NCI-H146 treated with DMSO at 0.1 percent for 48 hours (cell line): ENCODE measurements around the gene BID.
"Not testable (repeated sequence)": the region's sequence is repeated elsewhere in the genome, so short reads cannot be mapped to it uniquely, and the experiment has no call there.

Experiments used
- DNase-seq: peaks from one replicate; lab custom pipeline; 2025; ENCODE audit not compliant: unreplicated experiment; lab: John Stamatoyannopoulos, UW

Gene BID

DNA sequence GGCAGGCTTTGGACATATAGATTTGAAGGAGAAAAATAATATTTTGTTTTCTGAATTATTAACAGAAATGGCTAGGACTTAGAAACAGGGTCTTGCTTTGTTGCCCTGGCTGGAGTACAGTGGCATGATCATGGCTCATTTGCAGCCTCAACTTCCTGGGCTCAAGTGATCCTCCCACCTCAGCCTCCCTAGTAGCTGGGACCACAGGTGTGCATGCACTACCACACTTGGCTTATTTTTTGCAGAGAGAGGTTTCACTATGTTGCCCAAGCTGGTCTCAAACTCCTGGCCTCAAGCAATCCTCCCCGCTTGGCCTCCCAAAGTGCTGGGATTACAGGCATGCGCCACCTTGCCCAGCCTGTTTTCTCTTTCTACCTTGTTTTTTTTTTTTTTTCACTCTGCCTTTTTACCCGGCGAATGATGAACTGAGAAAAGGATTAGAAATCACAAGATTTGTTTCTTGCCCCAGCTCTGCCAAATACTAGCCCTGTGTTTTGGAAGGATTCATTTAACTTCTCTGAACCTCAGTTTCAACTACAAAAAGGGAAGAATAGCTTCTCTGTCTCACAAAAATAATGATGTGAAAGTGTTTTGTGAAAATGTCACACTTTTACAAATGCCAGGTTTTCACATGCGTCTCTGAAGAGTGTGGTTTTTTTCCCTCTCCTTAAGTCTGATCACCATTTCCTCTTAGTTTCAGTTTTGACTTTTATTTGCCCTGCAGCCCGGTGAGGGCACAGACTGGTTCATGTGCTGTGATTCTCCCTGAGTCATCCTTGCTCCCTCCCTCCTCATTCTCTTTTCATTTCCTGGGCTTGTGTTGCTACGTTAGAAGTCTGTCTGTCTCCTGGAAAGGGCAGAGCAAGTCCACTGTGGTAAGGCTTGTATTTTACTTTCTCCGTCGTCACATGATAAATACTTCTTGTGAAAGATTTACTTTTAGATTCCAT lies 68.0 kb downstream of the BID start:
- no peak for DNase-seq

GRCh38 chr22:17705546-17705945 lies 68.7 kb downstream of the BID start:
- DNase-seq: no peak

- no peak for DNase-seq
Observed at GRCh38 chr22:17703811-17704210, 70.5 kb downstream of the BID start.

- no peak for DNase-seq
Observed at GRCh38 chr22:17700778-17701177, 73.5 kb downstream of the BID start.

DNA sequence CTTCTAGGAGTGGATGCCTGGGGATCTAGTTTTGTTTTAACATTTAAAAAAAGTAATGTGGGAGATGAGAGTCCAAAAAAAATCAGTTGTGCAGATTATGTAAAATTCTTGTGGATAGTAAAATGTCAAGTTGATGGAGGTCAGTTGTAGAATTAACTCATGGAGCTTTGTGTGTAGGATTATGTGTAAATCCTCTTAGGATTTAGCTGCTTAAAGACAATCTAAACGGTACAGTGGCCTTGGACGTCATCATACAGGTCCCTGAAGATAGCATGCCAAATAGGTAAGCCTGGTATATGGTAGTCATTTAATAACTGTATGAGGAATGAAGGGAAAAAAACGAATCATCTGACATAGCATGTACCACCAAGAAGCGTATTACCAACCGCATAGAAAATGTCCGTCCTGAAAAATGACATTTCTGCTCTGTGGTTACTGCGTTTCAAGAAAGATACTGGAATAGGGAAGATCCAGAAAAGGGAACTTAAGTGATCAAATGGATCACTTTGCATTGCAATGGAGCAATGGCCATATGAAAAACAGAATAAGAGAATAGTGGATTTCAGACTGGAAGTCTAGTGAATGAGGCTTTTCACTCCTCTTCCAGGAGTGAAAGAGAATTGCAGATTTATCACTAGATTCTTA lies 74.5 kb downstream of the BID start:
- DNase-seq: no peak

DNA sequence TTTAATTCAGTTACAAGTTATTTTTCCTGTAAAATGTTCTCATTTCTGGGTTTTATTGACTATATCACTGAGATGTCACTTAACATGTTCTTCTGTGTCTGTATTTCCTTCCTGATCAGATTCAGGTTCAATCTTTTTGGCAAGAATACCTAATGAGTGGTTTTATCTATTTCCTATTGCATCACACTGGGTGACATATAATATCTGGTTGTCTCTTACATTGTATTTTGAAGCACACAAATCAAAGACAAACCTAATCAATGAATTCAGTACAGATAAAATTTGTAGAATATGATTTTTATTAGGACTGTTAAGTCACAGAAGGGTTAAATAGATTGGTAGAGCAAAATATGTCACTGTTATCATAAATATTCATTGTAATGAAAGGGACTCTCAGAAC lies 75.3 kb downstream of the BID start:
- DNase-seq: no peak

GRCh38 chr22:17698276-17698675 lies 76.0 kb downstream of the BID start:
- not testable (repeated sequence) for DNase-seq

DNA sequence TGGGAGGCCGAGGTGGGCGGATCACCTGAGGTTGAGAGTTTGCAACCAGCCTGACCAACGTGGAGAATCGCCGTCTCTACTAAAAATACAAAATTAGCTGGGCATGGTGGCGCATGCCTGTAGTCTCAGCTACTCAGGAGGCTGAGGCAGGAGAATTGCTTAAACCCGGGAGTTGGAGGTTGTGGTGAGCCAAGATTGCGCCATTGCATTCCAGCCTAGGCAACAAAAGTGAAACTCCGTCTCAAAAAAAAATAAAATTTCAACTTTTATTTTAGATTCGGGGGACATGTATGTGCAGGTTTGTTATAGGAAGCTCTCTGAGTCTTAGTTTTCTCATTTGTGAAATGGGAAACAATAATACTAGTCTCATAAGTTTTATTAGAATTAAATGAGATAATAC lies 77.1 kb downstream of the BID start:
- DNase-seq: not testable (repeated sequence)

DNA sequence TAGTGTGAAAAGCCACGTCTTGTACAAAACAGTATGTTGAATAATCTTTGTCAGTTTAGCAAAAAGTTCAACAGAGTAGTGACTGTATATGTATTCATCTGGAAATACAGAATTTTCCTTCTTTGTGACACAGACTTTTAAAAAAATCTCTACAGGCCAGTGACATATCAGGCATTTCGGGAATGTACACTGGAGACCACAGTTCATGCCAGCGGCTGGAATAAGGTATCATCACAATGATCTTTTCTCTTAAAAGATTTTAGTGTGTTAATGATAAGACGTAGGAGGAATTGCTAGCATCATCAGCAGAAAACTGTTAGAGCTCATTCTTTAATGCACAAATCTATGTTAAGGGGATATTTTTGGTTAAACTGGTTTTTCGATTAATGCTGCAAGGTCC lies 78.3 kb downstream of the BID start:
- no peak for DNase-seq

- DNase-seq: no peak
Observed at GRCh38 chr22:17694752-17695151, 79.5 kb downstream of the BID start.

DNA sequence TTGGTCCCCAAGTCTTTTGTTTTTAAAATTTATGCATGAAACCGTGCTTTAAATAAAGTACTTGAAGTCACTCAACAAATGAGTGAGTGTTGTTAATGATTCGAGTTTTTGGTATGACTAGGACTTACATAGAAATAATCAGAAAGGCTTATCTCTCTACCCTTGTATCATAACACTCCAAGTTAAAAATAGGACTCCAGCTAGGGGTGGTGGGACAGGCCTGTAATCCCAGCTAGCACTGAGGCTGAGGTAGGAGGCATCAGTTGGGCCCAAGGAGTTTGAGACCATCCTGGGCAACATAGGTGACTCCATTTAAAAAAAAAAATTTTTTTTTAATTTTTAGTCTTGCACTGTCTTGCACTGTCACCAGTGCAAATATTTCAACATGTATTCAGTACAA lies 80.1 kb downstream of the BID start:
- DNase-seq: no peak

DNA sequence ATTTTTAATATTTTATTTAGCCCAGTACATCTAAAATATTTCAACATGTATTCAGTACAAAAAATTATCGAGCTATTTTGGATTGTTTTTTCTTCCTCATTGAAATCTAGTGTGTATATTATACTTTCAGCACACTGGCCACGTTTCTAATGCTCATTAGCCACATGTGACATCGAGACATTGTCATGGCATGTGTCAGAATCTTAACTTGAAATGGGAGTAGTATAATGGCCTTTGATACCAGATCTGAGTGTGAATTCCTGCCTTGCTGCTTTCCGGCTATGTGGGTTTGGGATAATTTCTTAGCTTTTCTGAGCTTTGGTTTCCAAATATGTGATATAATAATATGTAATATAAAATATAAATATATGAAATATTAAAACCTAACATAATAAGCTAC lies 81.4 kb downstream of the BID start:
- no peak for DNase-seq

DNA sequence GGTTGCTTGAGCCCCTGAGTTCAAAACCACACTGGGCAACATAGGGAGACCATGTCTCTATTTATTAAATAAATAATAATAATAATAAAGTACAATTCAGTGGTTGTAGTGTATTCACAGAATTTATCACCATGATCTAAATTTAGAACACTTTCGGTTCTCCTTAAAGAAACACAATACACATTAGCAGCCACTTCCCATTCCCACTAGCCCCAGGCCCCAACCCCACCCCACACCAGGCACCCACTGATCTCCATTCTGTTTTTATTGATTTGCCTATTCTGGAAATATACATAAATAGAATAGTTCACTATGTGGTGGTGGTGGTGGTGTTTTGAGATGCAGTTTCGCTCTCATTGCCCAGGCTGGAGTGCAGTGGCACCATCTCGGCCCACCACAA lies 90.0 kb downstream of the BID start:
- no peak for DNase-seq
